Measurements from ENCODE around the gene ZC3H4.
"Not testable (repeated sequence)": the region's sequence is repeated elsewhere in the genome, so short reads cannot be mapped to it uniquely, and the experiment has no call there.

The ZC3H4 gene

DNA sequence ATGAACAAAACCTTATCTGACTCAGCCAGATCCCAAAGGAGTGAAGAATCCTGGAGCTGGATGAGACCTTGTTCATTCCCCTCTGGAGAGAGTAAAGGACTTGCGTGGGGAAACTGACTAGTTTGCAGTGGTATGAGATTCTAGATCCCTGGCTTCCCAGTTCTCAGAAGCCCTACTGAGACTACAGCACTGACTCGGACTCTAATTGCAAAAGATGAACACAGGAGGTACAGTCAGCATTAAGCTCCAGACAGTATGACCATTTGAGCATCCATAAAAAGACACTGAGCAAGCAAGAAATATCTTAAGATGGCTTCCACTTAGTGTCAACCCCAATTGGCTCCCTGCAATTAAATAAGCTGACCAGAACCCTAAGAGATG is 6.8 kb downstream of the ZC3H4 start:
- no peak overlapping the region for H3K4me3 ChIP-seq (ENCODE audit: low read depth, low read length)
- DNase-seq (ENCODE audit: low read depth): peak; percentile 53
- TF ChIP-seq, protein P1, sequence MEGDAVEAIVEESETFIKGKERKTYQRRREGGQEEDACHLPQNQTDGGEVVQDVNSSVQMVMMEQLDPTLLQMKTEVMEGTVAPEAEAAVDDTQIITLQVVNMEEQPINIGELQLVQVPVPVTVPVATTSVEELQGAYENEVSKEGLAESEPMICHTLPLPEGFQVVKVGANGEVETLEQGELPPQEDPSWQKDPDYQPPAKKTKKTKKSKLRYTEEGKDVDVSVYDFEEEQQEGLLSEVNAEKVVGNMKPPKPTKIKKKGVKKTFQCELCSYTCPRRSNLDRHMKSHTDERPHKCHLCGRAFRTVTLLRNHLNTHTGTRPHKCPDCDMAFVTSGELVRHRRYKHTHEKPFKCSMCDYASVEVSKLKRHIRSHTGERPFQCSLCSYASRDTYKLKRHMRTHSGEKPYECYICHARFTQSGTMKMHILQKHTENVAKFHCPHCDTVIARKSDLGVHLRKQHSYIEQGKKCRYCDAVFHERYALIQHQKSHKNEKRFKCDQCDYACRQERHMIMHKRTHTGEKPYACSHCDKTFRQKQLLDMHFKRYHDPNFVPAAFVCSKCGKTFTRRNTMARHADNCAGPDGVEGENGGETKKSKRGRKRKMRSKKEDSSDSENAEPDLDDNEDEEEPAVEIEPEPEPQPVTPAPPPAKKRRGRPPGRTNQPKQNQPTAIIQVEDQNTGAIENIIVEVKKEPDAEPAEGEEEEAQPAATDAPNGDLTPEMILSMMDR (IDR thresholded peaks at IDR 0.05; ENCODE audit: low read depth, low read length): no peak
- TF ChIP-seq, protein P2, sequence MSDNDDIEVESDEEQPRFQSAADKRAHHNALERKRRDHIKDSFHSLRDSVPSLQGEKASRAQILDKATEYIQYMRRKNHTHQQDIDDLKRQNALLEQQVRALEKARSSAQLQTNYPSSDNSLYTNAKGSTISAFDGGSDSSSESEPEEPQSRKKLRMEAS (IDR thresholded peaks at IDR 0.05; ENCODE audit: low read depth, low read length): no peak
- TF ChIP-seq POLR2A (IDR thresholded peaks at IDR 0.05; ENCODE audit: extremely low read depth, insufficient read length) (no peak), MYC (IDR thresholded peaks at IDR 0.05; ENCODE audit: low read depth, low read length) (no peak)

DNA sequence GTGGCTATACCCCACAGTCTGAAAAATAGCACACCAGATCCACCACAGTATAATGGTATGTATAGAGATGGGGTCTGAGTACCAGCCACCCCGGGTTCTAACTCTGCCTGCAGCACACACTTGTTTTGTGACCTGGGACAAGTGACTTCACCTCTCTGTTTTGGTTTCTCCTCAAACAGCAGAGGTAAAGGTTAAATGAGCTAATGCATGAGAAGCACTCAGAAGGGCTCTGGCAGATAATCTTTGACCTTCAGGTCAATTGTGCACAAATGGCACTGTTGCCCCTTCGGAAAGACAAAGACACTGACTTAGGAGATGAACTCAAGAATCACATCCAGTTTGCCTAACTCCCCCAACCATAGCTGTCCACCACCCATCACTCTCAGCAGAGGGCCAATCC is 7.7 kb downstream of the ZC3H4 start:
- TF ChIP-seq, protein P1 (IDR thresholded peaks at IDR 0.05; ENCODE audit: low read depth, low read length): no peak
- TF ChIP-seq, protein P2 (IDR thresholded peaks at IDR 0.05; ENCODE audit: low read depth, low read length): no peak
- TF ChIP-seq POLR2A (IDR thresholded peaks at IDR 0.05; ENCODE audit: extremely low read depth, insufficient read length): no peak
- no peak for TF ChIP-seq MYC (IDR thresholded peaks at IDR 0.05; ENCODE audit: low read depth, low read length)
- DNase-seq (ENCODE audit: low read depth): no peak
- no peak overlapping the region for H3K4me3 ChIP-seq (ENCODE audit: low read depth, low read length)

DNA sequence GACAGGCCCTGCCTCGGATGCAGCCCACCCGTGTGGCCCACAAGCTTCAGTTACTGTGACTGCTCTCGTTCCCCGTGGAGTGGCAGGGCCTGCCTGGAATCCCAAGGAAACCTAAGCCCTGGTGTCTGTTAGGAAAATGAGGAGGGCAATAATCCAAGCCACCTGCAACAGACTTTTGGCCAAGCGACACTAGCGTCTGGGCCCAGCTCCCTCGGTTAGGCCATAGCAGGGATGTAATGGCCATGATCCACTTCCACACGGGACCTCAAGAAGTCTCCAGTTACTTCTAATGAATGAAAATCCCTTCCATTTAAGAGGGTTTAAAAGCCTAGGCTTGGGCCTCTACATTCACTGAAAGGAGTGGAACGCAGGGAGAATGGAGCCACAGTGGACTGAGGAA is 8.9 kb downstream of the ZC3H4 start:
- H3K4me3 ChIP-seq (ENCODE audit: low read depth, low read length): no peak overlapping the region
- TF ChIP-seq, protein P2 (IDR thresholded peaks at IDR 0.05; ENCODE audit: low read depth, low read length): no peak
- no peak for TF ChIP-seq POLR2A (IDR thresholded peaks at IDR 0.05; ENCODE audit: extremely low read depth, insufficient read length)
- TF ChIP-seq, protein P1 (IDR thresholded peaks at IDR 0.05; ENCODE audit: low read depth, low read length): no peak
- no peak for DNase-seq (ENCODE audit: low read depth)

DNA sequence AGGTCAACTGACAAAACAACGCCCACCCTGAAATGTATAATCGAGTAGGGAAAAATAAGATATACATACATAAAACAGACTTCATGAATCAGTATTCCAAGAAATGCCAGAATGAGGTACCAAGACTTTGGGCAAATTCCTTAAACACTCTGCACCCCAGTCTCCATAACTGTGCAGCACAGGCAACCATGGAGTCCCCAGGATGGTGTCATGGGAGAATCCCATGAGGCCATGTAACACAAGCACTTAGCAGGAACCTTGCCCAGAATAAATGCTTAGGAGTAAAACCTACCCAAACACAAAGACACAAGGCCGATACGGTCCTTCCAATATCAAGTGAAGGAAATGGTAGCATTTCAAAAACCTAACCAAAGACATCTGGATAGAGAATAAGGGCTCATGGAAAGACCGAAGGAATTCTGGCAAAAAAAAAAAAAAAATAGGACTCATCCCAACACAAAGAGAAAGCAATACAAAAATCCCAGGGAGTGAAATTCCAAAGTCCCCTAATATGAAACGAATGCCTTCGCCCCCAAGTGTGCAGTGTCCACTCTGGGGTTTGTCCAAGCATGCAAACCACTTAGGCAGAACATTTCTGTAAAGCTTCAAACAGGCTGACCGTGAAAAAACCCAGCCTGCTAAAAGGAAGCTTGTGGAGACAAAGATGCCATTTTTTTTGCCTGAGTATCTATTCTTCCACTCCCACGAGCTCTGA is 11.1 kb downstream of the ZC3H4 start:
- no peak overlapping the region for H3K4me3 ChIP-seq (ENCODE audit: low read depth, low read length)
- DNase-seq (ENCODE audit: low read depth): no peak
- TF ChIP-seq, protein P1 (IDR thresholded peaks at IDR 0.05; ENCODE audit: low read depth, low read length): no peak
- TF ChIP-seq POLR2A (IDR thresholded peaks at IDR 0.05; ENCODE audit: extremely low read depth, insufficient read length) (no peak), MYC (IDR thresholded peaks at IDR 0.05; ENCODE audit: low read depth, low read length) (no peak)
- TF ChIP-seq, protein P2 (IDR thresholded peaks at IDR 0.05; ENCODE audit: low read depth, low read length): no peak

DNA sequence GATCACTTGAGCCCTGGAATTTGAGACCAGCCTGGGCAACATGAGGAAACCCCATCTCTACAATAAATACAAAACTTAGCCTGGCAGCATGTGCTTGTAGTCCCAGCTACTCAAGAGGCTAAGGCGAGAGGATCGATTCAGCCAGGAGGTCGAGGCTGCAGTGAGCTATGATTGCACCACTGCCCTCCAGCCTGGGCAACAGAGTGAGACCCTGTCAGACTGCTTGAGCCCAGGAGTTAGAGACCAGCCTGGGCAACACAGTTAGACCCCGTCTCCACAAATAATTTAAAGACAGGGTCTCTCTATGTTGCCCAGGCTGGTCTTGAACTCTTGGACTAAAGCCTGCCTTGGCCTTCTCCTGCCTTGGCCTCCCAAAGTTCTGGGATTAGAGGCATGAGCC is 12.5 kb downstream of the ZC3H4 start:
- H3K4me3 ChIP-seq (ENCODE audit: low read depth, low read length); DNase-seq (ENCODE audit: low read depth): not testable (repeated sequence)

DNA sequence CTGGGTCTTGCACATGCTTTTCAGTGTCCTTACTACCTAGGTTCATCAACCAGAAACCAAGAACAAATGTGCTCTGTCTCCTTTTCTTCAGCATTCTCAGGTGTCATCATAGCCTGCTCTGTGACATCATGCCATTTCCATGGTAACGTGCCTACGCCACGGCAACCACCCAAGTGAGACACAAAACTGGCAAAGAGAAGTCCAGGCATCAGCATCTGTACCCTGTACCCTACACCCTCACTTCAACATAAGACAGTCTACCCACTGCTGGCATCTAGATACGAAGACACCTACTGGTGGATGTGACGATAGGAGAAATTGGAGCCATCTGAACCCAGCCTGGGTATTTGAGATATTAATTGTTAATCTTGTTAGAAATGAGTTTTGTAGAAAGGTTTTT is 13.3 kb downstream of the ZC3H4 start:
- no peak overlapping the region for H3K4me3 ChIP-seq (ENCODE audit: low read depth, low read length)
- TF ChIP-seq POLR2A (IDR thresholded peaks at IDR 0.05; ENCODE audit: extremely low read depth, insufficient read length) (no peak), MYC (IDR thresholded peaks at IDR 0.05; ENCODE audit: low read depth, low read length) (no peak)
- TF ChIP-seq, protein P2 (IDR thresholded peaks at IDR 0.05; ENCODE audit: low read depth, low read length): no peak
- TF ChIP-seq, protein P1 (IDR thresholded peaks at IDR 0.05; ENCODE audit: low read depth, low read length): peak; percentile 9
- DNase-seq (ENCODE audit: low read depth): peak; percentile 56

All from NB4 (cell line).